HG02798 (cell line): ENCODE results near the gene NUDT15.
"Not testable (repeated sequence)": the region's sequence is repeated elsewhere in the genome, so short reads cannot be mapped to it uniquely, and the experiment has no call there.

Experiments
- ATAC-seq: cut with Tn5 transposase; IDR thresholded peaks from one replicate; pipeline ENCODE4 v1.9.1; 2021; ENCODE audit warnings: mild to moderate bottlenecking; ENCODE audit not compliant: unreplicated experiment, poor library complexity

The NUDT15 gene

DNA sequence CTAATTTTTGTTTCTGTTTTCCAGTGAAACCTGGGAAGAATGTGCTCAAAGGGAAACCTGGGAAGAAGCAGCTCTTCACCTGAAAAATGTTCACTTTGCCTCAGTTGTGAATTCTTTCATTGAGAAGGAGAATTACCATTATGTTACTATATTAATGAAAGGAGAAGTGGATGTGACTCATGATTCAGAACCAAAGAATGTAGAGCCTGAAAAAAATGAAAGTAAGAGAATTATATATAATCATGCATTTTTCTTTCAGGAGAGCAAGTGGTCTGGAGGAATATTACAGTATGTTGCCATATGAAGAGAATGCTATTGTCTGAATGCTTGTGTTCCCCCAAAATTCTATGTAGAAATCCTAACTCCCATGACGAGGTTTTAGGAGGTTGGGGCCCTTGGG is 3.4 kb downstream of the NUDT15 start:
- ATAC-seq, result no peak

DNA sequence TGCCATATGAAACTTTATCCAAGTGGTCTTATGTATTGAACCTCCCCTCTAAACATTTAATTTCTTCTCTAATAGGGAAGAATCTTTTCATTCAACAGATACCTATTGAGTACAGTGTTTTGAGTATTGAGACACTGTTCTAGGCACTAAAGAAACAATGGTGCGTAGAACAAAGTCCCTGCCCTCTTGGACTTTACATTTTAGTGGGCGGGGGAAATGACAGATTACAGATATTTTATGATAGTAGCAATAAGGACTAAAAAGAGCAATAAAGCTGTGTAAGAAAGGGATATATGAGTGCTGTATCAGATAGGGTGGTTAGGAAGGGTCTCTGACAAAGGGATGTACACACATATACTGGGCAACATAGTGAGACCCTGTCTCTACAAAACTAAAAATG is 5.4 kb downstream of the NUDT15 start:
- ATAC-seq, result no peak

DNA sequence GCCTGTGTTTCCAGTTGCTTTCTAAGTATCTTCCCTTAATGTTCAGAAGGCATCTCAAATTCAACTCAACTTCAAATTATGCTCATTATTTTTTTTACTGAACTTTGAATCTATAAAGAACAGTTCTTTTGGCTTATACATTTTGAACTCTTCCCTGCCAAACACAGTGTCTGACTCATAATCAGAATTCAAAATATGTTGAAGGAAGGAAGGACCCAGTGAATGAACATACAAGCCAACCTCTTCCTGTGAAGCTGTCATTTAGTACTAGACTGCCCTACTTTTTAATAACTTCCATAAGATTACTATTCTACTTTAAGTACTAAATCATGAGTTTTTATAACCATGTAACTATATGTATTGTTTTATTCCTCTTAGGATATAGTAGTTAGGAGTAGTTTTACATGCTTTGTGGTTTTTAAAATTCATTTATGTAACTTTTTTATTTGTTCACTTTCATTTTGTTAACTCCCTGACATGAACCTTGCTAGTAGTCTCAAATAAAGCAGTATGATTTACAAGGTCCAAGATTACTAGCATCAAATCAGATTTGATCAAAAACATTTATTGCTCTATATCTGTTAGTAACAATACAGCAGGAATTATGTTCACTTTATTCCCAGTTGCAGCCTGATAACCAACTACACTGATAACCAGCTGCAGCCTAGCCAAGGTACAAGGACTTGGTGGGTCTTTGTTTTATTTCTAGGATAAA is 6.4 kb downstream of the NUDT15 start:
- ATAC-seq, result no peak

DNA sequence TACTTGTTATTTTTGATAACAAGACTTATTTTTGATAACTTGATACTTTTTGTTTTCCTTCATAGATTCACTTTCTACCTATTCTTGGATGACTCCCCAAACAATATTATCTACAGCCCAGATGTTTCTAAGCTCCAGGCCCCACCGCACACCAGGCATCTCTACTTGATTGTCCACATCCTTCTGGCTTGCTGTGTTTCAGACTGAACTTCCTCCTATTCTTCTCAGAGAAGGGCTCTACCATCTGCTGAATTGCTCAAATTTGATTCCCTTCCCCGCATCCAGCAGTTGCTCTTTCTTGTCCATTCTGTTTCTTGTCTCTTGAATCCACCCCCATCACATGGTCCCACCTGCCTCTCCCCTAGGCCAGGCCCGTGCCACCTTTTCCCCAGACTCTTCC is 13.0 kb downstream of the NUDT15 start:
- ATAC-seq, result no peak

DNA sequence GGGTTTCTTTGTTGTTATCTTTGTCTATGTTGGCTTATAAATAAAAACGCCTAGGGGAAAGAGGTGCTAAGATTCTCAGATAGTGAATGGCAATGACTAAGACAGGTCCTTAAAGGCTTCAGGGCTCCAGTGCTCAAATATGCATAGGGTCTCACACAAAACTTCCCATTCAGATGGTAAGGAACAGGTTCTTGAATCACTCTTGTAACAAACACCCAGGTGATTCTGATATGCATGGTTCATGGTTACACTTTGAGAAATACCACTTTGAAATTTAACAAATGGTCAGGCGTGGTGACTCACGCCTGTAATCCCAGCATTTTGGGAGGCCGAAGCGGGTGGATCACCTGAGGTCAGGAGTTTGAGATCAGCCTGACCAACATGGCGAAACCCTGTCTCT is 17.1 kb downstream of the NUDT15 start:
- ATAC-seq, result no peak

DNA sequence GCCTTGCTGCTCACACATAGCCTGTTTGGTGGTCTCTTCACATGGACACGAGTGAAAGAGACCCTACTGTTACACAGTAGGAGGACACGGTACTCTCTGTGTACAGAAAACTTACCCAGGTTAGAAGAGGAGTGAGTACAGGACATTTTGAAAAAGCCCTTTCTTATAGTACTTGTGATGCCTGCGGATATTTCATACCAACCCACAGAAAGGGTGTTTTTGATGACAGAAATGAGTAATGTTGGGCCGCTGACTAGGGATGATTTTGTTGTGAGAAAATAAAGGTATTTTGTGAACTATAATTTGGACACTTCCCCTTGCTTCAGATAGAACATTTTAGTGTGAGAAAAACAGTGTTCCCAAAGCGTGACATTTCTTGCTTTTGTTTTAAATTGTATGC is 18.2 kb downstream of the NUDT15 start:
- no peak for ATAC-seq

DNA sequence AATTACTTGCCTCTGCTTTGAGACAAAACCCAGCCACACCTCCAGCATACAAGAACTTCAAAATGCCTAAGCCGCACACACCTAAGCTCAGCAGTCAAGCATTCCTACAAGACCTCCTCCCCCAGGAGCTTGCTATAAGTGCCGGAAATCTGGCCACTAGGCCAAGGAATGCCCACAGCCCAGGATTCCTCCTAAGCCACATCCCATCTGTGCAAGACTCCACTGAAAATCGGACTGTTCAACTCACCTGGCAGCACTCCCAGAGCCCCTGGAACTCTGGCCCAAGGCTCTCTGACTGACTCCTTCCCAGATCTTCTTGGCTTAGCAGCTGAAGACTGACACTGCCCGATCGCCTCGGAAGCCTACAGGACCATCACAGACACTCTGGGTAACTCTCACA is 21.0 kb downstream of the NUDT15 start:
- not testable (repeated sequence) for ATAC-seq

DNA sequence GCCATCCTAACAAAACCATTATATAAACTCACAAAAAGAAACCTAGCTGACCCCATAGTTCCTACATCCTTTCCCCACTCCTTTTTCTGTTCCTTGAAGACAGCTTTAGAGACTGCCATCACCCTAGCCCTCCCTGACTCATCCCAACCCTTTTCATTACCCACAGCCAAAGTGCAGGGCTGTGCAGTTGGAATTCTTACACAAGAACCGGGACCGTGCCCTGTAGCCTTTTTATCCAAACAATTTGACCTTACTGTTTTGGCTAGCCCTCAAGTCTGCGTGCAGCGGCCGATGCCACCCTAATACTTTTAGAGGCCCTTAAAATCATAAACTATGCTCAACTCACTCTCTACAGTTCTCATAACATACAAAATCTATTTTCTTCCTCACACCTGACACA is 22.4 kb downstream of the NUDT15 start:
- ATAC-seq, result not testable (repeated sequence)

DNA sequence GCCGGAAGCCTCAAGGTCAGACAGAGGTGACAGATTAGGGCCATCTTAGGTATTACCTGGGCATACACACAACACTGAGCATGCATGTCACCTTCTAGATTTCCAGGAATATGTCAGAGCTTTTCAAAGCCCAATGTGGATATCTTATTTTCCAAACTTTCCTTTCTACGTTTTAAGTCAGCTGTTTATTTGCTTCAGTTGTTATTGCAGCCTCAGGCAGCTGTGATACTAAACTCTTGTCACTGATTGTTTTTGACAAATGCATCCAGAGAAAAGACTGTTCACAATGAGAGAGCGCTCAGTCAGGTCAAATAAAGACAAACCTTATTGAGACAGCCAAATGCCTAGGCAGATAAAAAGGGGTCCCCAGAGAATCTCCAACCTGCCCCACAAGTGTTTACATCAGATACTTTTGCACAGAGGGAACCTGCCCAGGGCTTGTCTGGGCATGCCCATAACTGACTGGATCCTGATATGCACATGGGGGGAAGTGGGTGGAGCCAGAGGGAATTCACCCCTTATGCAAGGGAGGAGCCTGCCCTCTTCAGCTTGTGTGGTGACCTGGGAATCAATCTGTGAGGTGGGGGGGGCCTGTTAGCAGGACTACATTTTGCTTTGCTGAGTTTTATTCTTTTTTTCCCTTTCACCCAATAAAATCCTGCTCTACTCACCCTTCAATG is 28.9 kb downstream of the NUDT15 start:
- ATAC-seq, result peak; percentile 87

DNA sequence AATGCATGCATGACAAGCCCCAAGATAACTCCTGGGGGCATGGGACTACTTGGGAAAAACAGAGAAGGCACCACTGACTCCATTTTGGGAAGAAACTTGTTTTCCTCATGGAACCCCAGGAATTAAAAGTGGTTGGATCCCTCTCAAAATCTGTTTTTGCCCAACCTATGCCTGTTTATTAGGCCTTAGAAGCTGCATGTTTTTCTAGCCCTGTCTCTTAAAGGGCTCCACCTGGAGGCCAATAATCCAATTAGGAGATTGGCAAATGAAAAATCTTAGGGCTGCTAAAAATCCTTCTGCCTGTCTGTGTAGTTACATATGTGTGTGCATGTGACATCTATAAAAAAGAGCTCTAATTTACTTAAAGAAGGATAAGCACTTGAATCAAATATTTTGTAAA is 30.5 kb downstream of the NUDT15 start:
- no peak for ATAC-seq

DNA sequence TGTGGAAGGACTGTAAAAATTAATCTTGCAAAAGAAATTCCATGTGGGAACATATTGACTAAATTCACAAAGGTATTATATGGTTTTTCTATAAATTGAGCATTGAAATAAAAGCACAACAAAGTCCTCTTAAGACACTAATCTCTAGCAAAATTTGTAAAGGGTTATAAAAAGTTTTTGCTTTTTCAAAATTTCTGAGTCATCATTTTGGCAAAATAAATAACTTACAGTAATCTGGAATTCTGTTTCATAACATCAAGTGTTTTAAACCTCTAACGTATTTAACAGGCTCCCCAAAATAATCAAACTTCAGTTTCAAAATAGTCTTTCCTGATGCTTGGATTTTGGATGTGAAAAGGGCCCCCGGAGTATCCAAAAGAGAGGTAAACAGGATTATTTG is 31.4 kb downstream of the NUDT15 start:
- no peak for ATAC-seq

DNA sequence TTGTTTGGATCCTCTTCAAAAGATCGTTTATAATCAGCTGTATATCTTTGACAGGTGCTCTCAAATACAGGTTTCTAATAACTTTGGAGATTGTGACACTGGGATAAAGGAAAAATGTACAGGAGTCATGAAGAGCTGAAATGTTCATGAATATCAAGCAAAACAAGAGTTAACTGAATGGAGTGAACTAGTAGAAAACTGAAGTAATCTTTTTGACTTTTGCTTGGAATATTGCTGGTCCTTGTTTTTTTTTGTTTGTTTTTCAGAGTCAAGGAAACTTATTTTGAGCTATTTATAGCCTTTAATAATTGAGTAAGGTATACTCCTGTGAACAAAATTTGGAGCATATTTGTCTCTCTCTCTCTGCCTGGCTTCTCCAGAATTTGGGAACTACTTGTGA is 32.0 kb downstream of the NUDT15 start:
- ATAC-seq, result no peak

DNA sequence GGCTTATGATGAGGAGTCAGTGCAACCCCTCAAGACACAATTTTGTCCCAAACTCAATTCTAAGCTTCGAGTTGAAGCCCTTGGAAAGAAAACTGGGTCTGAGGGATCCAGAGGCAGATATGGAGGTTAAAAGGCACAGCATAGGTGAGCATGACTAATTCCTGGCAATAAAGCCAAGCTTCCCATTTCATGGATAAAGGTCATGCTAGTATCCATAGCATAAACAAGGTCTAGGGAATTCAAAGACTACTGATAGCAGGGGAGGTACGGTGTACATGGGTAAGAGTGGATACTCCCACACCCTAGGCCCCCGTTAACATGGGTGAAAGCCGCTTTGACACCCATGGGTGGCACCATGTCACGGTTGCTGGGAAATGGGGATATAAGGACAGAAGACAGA is 33.4 kb downstream of the NUDT15 start:
- ATAC-seq, result no peak

DNA sequence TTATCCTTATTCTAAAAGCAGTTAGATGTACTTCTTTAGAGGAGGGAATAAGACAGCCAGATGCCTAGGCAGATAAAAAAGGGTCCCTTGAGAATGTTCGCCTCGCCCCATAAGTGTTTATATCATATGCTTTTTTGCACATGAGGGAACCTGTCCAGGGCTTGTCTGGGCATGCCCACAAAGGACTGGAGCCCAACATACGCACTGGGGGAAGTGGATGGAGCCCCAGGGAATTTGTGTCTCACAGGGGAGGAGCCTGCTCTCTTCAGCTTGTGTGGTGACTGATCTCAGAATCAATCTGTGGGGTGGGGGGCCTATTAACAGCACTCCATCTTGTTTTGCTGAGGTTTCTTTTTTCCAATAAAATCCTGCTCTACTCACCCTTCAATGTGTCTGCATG is 34.8 kb downstream of the NUDT15 start:
- ATAC-seq, result no peak

DNA sequence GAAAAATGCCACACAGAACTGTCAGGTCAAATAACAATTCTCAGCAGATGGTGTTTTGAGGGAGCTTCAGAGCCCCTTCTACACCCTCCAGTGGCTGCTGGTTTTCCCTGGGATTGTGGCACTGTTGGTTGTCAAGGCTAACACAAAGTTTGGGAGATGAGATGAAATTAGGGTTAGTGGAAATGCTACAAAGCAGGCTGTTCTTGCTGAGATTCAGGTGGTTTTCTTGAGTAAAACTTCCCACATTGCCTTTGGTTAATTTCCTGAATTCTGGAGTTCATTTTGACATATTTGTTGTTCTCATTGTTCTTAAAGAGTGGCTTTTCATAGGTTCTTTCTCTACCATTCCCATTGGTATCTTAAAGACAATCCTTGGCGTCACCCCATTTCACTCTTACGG is 35.3 kb downstream of the NUDT15 start:
- ATAC-seq, result no peak

DNA sequence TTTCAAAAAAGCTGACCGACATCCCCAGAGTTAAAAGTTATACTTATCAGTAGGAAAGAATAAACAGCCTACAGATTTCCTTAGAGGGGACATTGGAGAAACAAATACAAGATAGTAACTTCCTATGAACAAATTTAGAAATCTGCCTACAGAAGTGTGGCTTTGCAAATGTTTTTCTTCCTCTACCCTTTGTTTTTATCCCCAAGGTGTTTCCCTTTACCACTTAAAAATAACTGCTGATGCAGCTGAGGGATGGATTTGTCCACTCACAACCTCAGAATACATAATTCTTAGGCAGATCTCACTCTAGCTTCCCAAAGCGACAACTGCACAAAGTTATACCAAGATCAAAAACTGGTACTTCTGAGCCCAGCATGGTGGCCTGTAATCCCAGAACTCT is 36.5 kb downstream of the NUDT15 start:
- ATAC-seq, result no peak

DNA sequence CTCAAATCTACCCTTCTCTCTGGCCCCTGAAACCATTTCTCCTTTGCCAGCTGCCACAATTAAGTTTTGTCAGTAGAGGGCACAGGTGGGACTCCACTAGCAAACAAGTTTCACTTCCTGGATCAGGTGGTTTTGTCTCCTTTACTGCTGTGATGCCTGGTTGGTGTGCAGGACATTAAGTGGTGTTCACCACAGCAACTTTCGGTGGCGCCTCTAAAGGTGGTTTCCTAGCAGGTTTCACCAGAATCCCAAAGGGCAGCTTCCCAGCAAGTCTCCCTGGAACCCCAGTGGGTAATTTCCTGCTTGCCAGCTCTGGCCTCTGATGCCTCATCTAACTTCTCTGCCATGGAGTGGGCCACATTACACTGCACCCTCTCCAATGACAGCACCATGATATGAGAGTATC is 40.7 kb downstream of the NUDT15 start:
- ATAC-seq, result peak; percentile 99

DNA sequence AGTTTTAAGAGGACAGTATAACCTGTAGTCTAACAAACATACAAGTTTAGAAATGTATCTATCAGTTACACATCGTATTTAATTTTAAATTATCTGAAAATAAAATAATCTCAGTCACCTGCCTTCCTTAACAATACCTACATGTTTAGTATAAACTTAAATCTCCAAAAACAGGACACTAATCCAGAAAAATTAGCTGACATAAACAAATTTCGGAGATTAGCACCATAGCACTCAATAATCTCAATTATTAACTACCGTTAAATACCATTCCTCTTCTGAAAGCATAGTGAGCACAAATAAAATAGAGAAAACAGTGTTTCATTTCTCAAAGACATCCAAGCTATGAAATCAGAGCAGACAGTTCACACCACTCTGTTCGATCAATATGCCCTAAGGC is 44.2 kb downstream of the NUDT15 start:
- ATAC-seq, result no peak

DNA sequence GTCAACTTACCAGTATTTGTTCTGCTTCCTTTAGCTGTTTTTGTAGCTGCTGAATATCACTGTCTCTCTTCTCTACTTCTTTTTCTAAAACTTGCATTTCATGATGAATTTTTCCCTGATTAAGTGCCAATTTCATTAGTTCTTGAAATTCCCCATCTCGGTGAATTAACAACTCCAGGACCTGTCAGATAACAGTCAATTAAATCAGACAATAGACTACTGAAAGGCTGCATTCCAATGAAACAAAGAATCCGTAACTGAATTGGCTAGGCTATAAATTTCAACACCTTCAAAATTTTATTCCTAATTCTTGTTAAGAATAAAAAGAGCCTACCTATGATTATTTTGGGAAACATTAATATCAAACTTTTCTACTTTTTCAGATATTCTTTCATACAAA is 48.7 kb downstream of the NUDT15 start:
- ATAC-seq, result no peak

DNA sequence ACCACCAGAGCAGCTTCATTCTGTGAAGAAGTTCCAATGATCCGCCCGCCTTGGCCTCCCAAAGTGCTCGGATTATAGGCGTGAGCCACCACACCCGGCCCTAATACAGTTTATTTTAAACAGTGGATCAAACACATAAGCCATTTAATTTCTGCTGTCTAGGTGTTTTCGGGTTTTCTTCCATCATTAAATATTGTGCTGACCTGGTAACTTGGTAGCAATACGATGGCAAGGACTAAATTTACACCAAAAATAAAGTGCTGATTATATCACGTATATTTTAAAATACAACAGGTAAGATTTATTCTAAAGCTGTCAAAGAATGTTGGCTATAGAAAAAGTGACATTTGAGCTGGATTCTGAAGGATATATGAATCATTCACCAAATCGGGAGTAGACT is 56.1 kb downstream of the NUDT15 start:
- ATAC-seq, result no peak

DNA sequence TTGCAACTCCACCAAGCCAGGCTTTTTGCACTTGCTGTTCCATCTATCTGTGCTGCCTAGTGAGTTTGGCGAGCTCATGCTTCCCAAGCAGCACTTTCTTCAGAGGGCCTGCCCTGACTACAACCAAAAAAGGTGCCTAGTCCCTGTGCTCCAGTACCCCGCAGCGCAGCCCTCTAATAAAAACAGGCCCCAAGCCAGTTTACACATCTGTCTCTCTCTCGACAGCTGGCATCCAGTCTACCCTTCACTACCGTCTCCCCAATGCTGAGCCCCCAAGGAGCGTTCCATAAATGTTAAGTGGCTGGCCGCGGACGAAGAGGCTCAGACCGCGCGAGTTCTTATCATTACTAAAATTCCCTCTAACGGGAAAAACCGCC is 56.9 kb downstream of the NUDT15 start:
- peak; percentile 2 for ATAC-seq

DNA sequence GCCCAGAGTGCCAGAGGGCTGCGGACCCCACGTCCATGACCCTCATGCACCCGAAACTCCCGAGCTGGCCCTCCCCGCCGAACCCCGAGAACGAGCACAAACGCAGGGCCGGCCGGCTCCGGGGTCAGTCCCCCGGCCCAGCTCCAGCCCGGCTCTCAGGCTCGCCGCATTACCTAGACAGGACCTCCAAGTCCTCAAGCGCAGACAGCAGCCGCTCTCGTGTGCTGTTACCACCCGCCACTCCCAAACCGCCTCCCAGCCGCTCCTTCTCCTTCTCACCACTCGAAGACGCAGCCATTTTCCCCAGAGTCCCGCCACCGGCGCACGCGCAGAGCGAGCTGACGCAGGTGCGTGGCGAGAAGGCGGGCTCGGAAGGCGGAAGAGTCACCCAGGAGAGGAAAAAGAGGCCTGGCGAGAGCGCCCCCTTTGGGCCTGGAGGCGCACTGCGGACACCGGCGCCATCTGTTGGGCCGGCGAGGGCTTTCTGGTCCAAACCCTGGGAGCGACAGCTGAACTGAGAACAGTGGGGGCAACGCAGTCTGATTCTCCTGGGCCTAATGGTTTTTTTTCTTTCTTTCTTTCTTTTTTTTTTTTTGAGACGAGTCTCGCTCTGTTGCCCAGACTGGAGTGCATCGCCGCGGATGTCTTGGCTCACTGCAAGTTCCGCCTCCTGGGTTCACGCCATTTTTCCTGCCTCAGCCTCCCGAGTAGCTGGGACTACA is 57.4 kb downstream of the NUDT15 start, which contains the start of gene MED4:
MED4 (minus strand) TSS at position 324 of the 722 bp plus-strand sequence; CDS start at position 298, 26 bp downstream.
- peak; percentile 98 for ATAC-seq
